DMS53 (cell line): ENCODE data around the gene RNF34.
A peak's percentile ranks its signal among the peaks of the same experiment; 100 is the strongest.

Source experiments
- DNase-seq: peaks from one replicate; lab custom pipeline; 2025; lab: John Stamatoyannopoulos, UW

The RNF34 gene

DNA sequence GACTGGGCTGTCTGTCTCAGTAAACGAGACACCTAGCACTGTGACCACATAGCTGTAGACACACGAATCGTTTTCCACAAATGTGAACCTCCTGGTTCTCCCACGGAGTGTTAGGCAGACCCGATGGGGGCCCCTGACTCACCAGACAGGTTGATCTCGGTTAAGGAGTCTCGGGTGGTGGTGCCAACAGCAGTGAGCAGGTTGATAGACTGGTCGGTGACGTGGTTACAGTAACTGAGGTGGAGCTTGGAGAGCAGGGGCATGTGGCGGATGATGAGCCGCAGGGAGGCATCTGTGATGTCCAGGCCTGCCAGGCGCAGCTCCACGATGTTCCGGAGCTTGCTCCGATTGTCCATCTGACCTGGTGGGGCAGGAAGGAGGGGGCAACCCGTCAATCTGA lies 39.8 kb downstream of the RNF34 start:
- DNase-seq: no peak

- DNase-seq: no peak
Measured at GRCh38 chr12:121440768-121441167, 40.9 kb downstream of the RNF34 start.

- peak; percentile 46 for DNase-seq
Measured at GRCh38 chr12:121441555-121441954, 41.6 kb downstream of the RNF34 start.

DNA sequence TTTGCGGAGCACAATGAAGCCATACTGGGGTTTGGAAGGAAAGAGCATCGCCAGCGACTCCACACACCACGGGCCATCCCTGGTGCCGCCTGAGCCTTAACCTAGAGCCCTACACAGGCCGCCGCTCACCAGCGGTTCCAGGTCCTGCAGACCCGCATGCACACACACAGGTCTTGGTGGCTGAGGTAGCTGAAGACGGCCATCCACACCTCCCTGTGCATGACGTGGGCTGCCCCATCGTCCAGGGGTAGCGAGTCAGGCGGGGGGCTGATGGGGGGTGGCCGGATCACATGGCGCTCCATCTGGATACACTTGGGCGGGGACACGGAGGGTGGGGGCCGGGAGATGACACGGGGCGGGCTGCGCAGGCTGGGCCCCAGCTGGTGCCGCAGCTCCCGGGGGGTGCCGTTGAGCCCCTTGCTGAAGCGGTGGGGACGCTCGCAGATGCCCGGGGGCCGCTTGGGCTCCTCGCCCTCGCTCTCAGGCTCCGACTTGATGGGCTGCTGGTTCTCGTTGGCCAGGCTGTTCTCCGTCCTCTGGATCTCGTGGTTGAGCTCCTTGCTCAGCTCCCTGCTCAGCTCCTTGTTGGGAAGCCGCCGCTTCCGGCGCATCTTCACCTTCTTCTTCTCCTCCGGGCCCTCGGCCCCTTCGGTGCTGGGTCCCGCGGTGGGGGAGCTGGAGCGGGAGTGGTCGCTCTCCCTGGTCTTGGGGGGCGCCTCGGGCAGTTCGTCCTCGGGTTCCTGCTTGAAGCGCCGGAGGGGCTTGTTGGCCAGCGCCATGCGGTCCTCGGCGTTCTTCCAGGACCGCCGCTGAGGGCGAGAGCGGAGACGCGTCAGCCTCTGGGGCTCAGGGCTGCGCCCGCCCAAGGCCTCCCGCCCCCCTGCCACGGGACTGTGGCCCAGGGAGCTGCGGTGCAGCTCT lies 42.4 kb downstream of the RNF34 start:
- DNase-seq: no peak

DNA sequence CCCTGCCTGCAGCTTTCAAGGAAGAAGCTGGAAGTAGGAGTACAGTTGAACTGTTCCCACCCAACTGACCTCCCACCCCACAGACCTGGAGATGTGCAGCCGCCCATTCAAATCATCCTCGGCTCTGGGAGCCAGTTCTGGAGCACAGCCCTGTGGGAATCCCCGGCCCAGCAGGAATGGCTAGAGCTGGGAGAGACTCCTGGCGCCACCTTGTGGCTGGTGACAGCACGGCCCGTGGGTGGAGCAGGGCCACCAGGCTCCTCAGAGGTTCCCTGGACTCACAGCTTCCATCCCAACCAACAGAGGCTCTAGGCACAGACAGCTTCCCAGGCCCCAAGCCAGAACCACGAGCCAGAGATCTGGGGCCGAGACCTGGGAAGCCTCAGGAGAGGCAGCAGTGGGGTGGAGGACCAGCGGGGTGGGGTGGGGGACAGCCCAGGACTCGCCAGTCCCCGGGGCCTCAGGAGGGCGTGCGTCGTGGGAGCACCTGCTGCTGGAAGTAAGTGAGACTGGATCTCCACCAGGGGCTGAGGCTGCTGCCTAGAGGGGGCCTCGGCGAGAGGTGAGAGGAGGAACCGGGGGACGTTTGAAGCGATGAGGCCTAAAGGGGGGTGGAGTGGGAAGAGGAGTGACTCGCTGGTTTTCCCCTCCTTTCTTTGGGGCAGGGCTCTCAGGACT lies 43.4 kb downstream of the RNF34 start:
- DNase-seq: peak; percentile 89

DNA sequence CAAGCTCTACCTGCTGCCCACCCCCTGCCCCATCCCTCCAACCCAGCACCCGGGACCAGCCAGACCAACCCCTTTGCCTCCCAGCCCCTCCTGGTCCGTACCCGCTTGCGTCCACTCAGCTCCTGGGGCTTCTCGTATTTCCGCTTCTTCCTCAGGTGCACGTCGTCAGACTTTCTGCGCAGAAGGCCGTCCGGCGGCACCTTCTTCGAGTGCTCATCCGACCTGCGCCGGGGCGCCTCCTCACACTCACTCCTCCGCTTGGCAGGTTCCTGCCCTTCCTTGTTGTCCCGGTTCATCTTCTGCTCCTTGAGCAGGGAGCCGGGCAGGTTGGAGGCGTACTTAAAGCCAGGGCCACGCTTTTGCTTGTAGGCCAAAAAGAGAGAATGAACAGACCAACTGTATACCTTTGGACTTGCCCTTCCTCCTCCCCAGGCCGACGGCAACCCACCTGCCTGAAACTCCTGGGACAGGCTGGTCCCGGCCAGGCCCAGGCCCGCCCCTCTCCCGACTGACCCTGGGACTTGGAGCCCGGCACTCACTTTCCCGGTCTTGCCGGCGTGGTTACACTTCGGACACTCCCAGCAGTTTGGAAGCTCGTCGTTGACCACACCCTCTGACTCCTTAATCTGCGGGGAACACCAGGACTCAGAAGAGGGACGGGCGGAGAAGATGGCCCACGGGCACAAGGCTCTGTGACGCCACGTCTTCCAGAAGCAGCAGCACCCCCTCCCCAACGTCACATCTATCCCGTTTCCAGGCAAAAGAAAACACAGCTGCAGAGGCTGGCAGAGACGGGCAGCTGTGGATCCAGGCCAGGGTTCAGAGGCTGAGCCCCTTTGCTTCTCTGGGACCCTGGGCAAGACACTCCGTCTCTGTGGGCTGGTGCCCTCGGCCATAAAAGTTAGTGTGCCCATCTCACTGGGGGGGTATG lies 44.3 kb downstream of the RNF34 start:
- DNase-seq: no peak

DNA sequence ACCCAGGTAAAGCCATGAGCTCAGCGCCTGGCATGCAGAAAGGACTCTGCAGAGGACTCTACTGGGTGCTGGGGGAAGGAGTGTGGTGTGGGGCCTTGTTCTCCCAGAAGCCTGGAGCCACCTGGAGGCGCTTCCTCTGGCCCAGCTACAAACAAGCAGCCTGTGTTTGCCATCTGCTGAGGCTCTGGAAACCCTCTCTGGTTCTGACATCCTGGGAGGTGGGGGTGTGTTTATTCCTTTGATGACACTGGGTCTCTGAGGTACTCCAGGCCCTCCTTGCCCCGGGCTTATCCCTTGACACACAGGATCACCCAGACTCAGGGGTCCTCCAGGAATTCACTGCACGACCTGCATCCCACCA lies 44.9 kb downstream of the RNF34 start:
- no peak for DNase-seq

- DNase-seq: no peak
Measured at GRCh38 chr12:121446750-121447149, 46.8 kb downstream of the RNF34 start.

GRCh38 chr12:121448771-121449315 lies 48.9 kb downstream of the RNF34 start:
- no peak for DNase-seq

DNA sequence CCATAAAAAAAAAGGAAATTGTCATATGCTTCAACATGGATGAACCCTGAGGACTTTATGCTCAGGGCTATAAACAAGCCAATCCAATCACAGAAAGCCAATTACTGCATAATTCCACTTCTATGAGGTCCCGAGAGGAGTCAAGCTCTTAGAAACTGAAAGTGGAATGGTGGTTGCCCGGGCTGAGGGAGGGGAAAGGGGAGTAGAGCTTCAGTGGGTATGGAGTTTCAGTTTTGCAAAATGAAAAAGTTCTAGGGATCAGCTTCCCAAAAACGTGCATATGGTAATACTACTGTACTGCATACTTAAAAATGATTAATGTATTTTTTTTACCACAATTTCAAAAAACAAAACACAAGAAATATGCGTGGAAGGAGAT lies 52.0 kb downstream of the RNF34 start:
- no peak for DNase-seq

DNA sequence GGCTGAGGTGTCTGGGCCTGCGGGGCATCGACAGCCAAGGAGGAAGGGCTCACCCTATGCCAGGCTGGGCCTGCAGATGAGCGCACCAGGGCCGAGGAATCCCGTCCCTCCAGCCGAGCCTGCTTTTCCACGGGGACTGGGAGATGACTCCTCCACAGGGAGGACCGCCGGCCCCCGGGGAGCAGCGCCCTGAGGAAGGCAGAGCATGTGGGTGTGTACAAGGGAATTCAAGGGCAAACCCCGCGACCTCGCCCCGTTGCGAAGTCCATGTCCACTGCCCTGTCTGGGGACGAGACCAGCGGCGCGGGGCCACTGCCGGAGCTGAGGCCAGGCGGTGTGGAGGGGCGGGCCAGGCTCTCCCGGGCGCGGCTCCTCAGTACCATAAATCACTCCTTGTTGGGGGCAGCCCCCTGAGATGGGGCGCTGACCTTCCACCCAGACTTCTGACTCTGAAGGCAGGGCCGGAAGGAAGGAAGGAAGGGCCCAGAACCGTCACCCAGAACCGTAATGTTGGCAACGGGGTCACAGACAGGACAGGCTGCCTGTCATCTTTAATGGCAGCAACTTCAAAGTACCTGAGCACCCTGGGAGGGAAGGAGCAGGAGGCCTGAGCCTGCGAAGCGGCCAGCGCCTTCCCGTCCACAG lies 52.5 kb downstream of the RNF34 start:
- DNase-seq: no peak

DNA sequence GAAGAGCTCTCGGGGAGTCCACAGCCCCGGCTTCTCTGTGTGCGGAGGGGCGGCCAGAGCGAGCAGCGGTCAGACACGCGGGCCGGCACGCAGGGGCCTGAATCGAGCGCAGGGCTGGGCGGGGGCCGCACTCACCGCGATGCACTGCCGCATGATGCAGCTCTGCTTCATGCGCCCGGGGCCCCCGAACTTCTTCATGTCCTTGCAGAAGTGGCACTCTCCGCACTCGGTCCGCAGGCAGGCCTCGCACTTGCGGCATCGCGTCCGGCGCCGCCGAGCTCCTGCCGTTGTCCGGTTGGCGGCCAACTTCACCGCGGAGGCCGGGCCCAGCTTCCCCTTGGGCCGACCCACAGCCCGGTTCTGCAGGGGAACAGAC lies 53.1 kb downstream of the RNF34 start:
- no peak for DNase-seq

- DNase-seq: no peak
Measured at GRCh38 chr12:121453629-121454028, 53.7 kb downstream of the RNF34 start.

- no peak for DNase-seq
Measured at GRCh38 chr12:121454921-121455320, 55.0 kb downstream of the RNF34 start.

DNA sequence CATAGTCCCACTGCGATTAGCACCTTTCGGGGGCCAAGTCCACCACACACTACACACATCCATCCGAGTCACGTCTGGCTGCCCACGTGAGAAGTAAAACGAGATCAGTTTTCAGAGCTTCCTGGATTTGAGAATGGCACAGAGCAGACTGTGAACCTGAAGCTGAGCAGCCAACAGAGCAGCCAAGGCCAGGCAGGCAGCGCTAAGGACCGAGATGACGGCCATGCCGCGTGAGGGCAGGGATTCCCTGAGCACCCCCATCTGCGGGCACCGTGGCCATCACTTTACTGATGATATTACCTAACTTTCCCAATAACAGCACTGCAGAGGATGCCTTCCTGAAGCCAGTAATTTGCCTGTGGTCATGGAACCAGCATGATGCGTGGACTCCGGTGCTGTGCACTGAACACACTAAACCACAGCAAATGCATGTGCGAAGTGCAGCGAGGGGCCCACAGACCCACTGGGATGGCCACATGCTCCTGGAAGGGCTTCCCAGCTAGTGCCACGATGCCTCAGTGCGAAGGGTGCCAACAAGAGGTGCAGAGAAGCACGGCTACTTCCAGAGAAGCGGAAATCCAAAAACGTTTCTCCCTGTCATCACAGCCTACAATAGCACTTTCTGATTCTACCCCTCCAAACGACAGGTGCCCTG lies 56.0 kb downstream of the RNF34 start:
- DNase-seq: no peak

DNA sequence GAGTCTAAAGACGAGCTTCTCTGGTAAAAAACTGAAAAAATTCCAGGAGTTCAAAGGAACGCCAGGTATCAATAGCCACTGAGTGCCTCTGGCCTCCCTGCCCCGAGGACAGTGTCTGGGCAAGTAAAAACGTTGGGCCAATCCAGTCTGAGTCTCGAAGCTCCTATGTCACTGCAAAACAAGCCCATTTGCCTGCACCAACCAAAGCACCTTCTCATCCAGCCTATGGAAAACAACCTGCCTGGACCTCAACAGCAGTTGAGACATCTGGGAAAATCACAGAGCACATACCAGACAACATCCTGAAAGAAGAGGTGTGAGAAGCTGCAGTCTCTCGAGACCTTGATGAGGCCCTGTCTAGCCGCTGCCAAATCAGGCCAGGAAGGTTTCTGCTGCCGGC lies 56.6 kb downstream of the RNF34 start:
- DNase-seq: no peak

DNA sequence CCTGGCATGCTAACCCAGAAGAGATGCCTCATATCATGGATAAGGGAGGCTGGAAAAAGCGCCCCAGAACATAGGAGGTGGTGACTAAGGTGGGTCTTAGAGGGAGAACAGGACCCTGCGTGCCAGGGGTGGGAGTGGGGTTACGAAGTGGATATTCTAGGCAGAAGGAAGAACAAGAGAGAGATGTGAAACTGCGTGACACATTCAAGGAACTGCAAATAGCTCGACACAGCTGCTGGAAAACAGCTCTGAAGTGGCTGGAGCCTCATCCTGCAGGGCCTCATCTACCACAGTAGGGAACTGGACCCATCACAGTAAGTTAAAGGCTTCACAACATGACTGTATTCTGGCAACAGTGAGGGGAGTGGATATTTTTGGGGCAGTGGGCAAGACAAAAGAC lies 61.1 kb downstream of the RNF34 start:
- DNase-seq: no peak

- DNase-seq: no peak
Measured at GRCh38 chr12:121464331-121464730, 64.4 kb downstream of the RNF34 start.

DNA sequence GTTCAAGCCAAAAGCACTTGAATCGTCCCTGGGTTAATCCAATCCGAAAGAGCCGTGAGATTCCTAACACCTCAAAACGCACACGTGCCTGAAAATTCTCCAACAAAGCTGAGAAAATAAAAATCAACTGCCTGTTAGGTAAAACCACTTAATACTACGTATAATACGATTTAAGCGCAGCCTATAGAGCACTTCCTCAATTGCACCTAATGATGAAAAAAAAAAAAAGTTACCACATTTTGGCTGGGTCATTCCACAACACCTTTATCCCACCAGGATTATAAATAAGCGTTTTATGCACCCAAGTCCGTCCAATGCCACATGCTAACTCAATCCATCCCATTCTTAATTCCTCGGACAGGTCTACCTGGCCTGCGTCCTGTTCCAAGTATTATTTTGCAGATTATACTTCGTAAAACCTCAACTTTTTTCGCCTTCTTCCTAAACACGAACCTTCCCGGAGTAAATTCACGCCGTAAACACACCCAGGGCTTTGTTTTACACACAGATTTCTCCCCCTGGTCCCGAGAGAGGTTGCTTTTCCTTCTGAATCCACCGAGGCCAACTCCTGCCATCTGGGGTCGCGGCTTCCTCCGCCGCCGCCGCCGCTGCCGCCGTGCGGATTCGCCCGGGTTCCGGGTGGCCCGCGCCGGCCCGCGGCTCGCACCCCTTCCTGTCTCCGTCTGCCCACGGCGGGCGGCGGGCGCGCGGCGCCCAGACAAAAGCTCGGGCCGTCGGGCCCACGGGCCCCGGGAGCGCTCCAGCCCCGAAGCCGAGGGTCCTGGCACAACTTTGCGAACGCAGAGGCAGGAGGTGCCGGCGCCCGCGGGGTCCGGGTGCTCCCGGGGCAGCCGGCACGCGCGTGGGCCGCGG lies 66.2 kb downstream of the RNF34 start:
- peak; percentile 56 for DNase-seq
